HEK293 (cell line): ENCODE measurements around the gene UGCG.
A peak's percentile ranks its signal among the peaks of the same experiment; 100 is the strongest.

Experiments used
- CTCF ChIA-PET: fragments of 350-600 bp; formaldehyde crosslinking; extraction: SDS; loops from one replicate; lab custom pipeline; 2021; ENCODE audit warnings: antibody characterized with exemption; lab: Yijun Ruan, JAX
- POLR2A ChIA-PET: fragments of 300-600 bp; formaldehyde crosslinking; extraction: SDS; loops from one replicate; lab custom pipeline; 2020; ENCODE audit warnings: antibody characterized with exemption, inconsistent platforms; lab: Yijun Ruan, JAX
- H3K27ac ChIP-seq: fragments of 200-500 bp; sonication (Bioruptor generic); 2 replicates; pipeline ENCODE4 v1.5.1; 2014; ENCODE audit warnings: low read depth, low read length, control low read depth, inconsistent platforms; ENCODE audit errors: extremely low read depth
- H3K36me3 ChIP-seq, 2 experiments: fragments of 200-500 bp in 1 of 2; sonication (Bioruptor generic) in 1 of 2; 1 replicate in 1 of 2; 2 replicates in 1 of 2; pipeline ENCODE4 v1.5.1; 2014 to 2017; ENCODE audit warnings: inconsistent platforms in 2 of 2, low read length in 2 of 2; ENCODE audit not compliant: control insufficient read depth in 2 of 2, insufficient read depth in 1 of 2
- H3K4me1 ChIP-seq: fragments of 200-500 bp; sonication (Bioruptor generic); 2 replicates; pipeline ENCODE4 v1.5.1; 2014; ENCODE audit warnings: mild to moderate bottlenecking, low read length, inconsistent platforms; ENCODE audit not compliant: control insufficient read depth, insufficient read depth
- H3K4me3 ChIP-seq: 2 replicates; pipeline ENCODE4 v1.5.1; 2011; ENCODE audit warnings: low read depth, mild to moderate bottlenecking, control low read depth, low read length, moderate library complexity
- H3K9me3 ChIP-seq: fragments of 200-500 bp; sonication (Bioruptor generic); 2 replicates; pipeline ENCODE4 v1.5.1; 2014; ENCODE audit warnings: low read depth, low read length, inconsistent platforms; ENCODE audit not compliant: control insufficient read depth, insufficient read depth
- CTCF ChIP-seq: fragments of 450-650 bp; formaldehyde crosslinking; IDR thresholded peaks from 2 replicates; pipeline ENCODE4 v1.5.1; 2016; ENCODE audit warnings: missing biosample characterization, missing genetic modification characterization
- ELK4 ChIP-seq: IDR thresholded peaks from 2 replicates; pipeline ENCODE4 v1.6.1; 2011; ENCODE audit warnings: mild to moderate bottlenecking, low read depth, low read length, borderline replicate concordance
- HOXA7 ChIP-seq: sonication (generic); formaldehyde crosslinking; IDR thresholded peaks from 2 replicates; pipeline ENCODE4 v1.8.1; 2022; ENCODE audit warnings: missing genetic modification reagents, borderline replicate concordance
- KLF10 ChIP-seq: fragments of 450-650 bp; IDR thresholded peaks from 2 replicates; pipeline ENCODE4 v1.5.1; 2018; ENCODE audit warnings: missing biosample characterization, mild to moderate bottlenecking, missing genetic modification characterization
- OVOL3 ChIP-seq: fragments of 450-650 bp; formaldehyde crosslinking; IDR thresholded peaks from 2 replicates; pipeline ENCODE4 v1.5.1; 2016; ENCODE audit warnings: missing biosample characterization, missing genetic modification characterization
- PRDM1 ChIP-seq: fragments of 450-650 bp; formaldehyde crosslinking; IDR thresholded peaks from 2 replicates; pipeline ENCODE4; 2016; ENCODE audit warnings: missing biosample characterization, missing genetic modification characterization
- SP2 ChIP-seq: fragments of 450-650 bp; formaldehyde crosslinking; IDR thresholded peaks from 2 replicates; pipeline ENCODE4 v1.5.1; 2016; ENCODE audit warnings: missing biosample characterization, missing genetic modification characterization
- WT1 ChIP-seq: fragments of 450-650 bp; formaldehyde crosslinking; IDR thresholded peaks from 2 replicates; pipeline ENCODE4 v1.5.1; 2016; ENCODE audit warnings: missing biosample characterization, missing genetic modification characterization
- ZBTB49 ChIP-seq: fragments of 450-650 bp; formaldehyde crosslinking; IDR thresholded peaks from 2 replicates; pipeline ENCODE4 v1.5.1; 2016; ENCODE audit warnings: missing biosample characterization, missing genetic modification characterization, low read depth
- ZBTB6 ChIP-seq: fragments of 450-650 bp; formaldehyde crosslinking; IDR thresholded peaks from 2 replicates; pipeline ENCODE4 v1.5.1; 2017; ENCODE audit warnings: missing biosample characterization, missing genetic modification characterization
- ZFHX2 ChIP-seq: fragments of 450-650 bp; formaldehyde crosslinking; conservative IDR thresholded peaks from 2 replicates; pipeline ENCODE4 v1.5.1; 2016; ENCODE audit warnings: missing biosample characterization, missing genetic modification characterization
- ZFP3 ChIP-seq: fragments of 450-650 bp; formaldehyde crosslinking; IDR thresholded peaks from 2 replicates; pipeline ENCODE4 v1.5.1; 2016; ENCODE audit warnings: low read depth, missing biosample characterization, missing genetic modification characterization
- ZNF10 ChIP-seq: fragments of 450-650 bp; formaldehyde crosslinking; IDR thresholded peaks from 2 replicates; pipeline ENCODE4 v1.5.1; 2017; ENCODE audit warnings: missing biosample characterization, missing genetic modification characterization
- ZNF148 ChIP-seq: fragments of 450-650 bp; formaldehyde crosslinking; IDR thresholded peaks from 2 replicates; pipeline ENCODE4 v1.5.0; 2017; ENCODE audit warnings: missing biosample characterization, missing genetic modification characterization, borderline replicate concordance
- ZNF169 ChIP-seq: fragments of 450-650 bp; formaldehyde crosslinking; IDR thresholded peaks from 2 replicates; pipeline ENCODE4 v1.5.1; 2016; ENCODE audit warnings: missing biosample characterization, missing genetic modification characterization
- ZNF184 ChIP-seq: fragments of 450-650 bp; IDR thresholded peaks from 2 replicates; pipeline ENCODE4 v1.5.1; 2018; ENCODE audit warnings: missing biosample characterization, mild to moderate bottlenecking, missing genetic modification characterization
- ZNF266 ChIP-seq: fragments of 450-650 bp; formaldehyde crosslinking; IDR thresholded peaks from 2 replicates; pipeline ENCODE4 v1.5.1; 2016; ENCODE audit warnings: missing biosample characterization, missing genetic modification characterization, low read depth
- ZNF341 ChIP-seq: fragments of 450-650 bp; formaldehyde crosslinking; IDR thresholded peaks from 2 replicates; pipeline ENCODE4; 2016; ENCODE audit warnings: low read depth, missing biosample characterization, missing genetic modification characterization
- ZNF426 ChIP-seq: fragments of 450-650 bp; formaldehyde crosslinking; IDR thresholded peaks from 2 replicates; pipeline ENCODE4 v1.5.1; 2017; ENCODE audit warnings: missing biosample characterization, missing genetic modification characterization, mild to moderate bottlenecking, inconsistent platforms, moderate library complexity
- ZNF529 ChIP-seq: fragments of 450-650 bp; formaldehyde crosslinking; IDR thresholded peaks from 2 replicates; pipeline ENCODE4 v1.5.1; 2017; ENCODE audit warnings: missing genetic modification characterization, missing biosample characterization; ENCODE audit not compliant: insufficient replicate concordance
- ZNF555 ChIP-seq: fragments of 450-650 bp; formaldehyde crosslinking; conservative IDR thresholded peaks from 2 replicates; pipeline ENCODE4 v1.5.1; 2017; ENCODE audit warnings: missing biosample characterization, mild to moderate bottlenecking, missing genetic modification characterization, inconsistent platforms
- ZNF558 ChIP-seq: fragments of 450-650 bp; formaldehyde crosslinking; IDR thresholded peaks from 2 replicates; pipeline ENCODE4 v1.5.1; 2016; ENCODE audit warnings: missing biosample characterization, missing genetic modification characterization
- ZNF600 ChIP-seq: fragments of 450-650 bp; formaldehyde crosslinking; IDR thresholded peaks from 2 replicates; pipeline ENCODE4 v1.5.1; 2016; ENCODE audit warnings: missing biosample characterization, missing genetic modification characterization
- ZNF664 ChIP-seq: fragments of 450-650 bp; formaldehyde crosslinking; IDR thresholded peaks from 2 replicates; pipeline ENCODE4 v1.5.1; 2016; ENCODE audit warnings: missing biosample characterization, missing genetic modification characterization
- ZNF677 ChIP-seq: fragments of 450-650 bp; IDR thresholded peaks from 2 replicates; pipeline ENCODE4 v1.5.0; 2018; ENCODE audit warnings: missing biosample characterization, mild to moderate bottlenecking, missing genetic modification characterization, moderate library complexity
- ZNF747 ChIP-seq: fragments of 450-650 bp; formaldehyde crosslinking; IDR thresholded peaks from 2 replicates; pipeline ENCODE4 v1.5.1; 2016; ENCODE audit warnings: missing biosample characterization, missing genetic modification characterization
- ZNF843 ChIP-seq: fragments of 450-650 bp; formaldehyde crosslinking; IDR thresholded peaks from 2 replicates; pipeline ENCODE4 v1.5.1; 2016; ENCODE audit warnings: missing biosample characterization, missing genetic modification characterization
- ZSCAN5A ChIP-seq: fragments of 450-650 bp; formaldehyde crosslinking; IDR thresholded peaks from 2 replicates; pipeline ENCODE4 v1.5.1; 2016; ENCODE audit warnings: missing biosample characterization, missing genetic modification characterization

Gene UGCG

GRCh38 chr9:111961575-111961974 is 65.0 kb downstream of the UGCG start:
- POLR2A ChIA-PET, result interaction anchor here (0.7 to 1.4 kb wide), 7 partner anchors 9 to 113 kb away, joined by 3 to 21 read pairs (median 4); partner anchors contain the start of gene UGCG
- H3K36me3 ChIP-seq, result no peaks in the 10 kb centered on the region
- CTCF ChIA-PET, result interaction anchor here (0.6 to 1.5 kb wide), 6 partner anchors 9 to 113 kb away, joined by 3 to 7 read pairs (median 4); no protein-coding TSS in a partner anchor
- no peak overlapping the region for H3K4me3 ChIP-seq
- peak overlapping the region; percentile 64 for H3K27ac ChIP-seq
- no peaks in the 10 kb centered on the region for H3K9me3 ChIP-seq
- peaks cover 19% of the 10 kb centered on the region for H3K4me1 ChIP-seq
- TF ChIP-seq ELK4, result no peak
- TF ChIP-seq ZBTB49 (tag by site-specific recombination), result peak; percentile 53; the same call in 1 of the 2 replicates
- TF ChIP-seq ZNF555, result no peak
- TF ChIP-seq ZFP3 (tag by site-specific recombination), result no peak
- no peak for TF ChIP-seq CTCF (tag by site-specific recombination)
- peak; percentile 95 for TF ChIP-seq OVOL3
- no peak for TF ChIP-seq ZNF266 (tag by site-specific recombination)
- TF ChIP-seq ZFHX2, result no peak
- TF ChIP-seq ZSCAN5A, result no peak
- TF ChIP-seq ZNF600 (tag by site-specific recombination), result peak; percentile 83; the same call in 1 of the 2 replicates
- no peak for TF ChIP-seq ZNF426 (tag by site-specific recombination)
- TF ChIP-seq PRDM1, result no peak
- TF ChIP-seq ZNF677 (tag by site-specific recombination), result no peak
- TF ChIP-seq ZNF184 (tag by site-specific recombination), result peak; percentile 76; the same call in 1 of the 2 replicates
- TF ChIP-seq WT1, result peak; percentile 98
- TF ChIP-seq ZNF664 (tag by site-specific recombination), result peak; percentile 97
- peak; percentile 81 for TF ChIP-seq ZNF10 (tag by site-specific recombination)
- peak; percentile 22; the same call in 1 of the 2 replicates for TF ChIP-seq ZNF341 (tag by site-specific recombination)
- no peak for TF ChIP-seq ZNF747 (tag by site-specific recombination)
- TF ChIP-seq ZNF169 (tag by site-specific recombination), result no peak
- peak; percentile 90 for TF ChIP-seq KLF10 (tag by site-specific recombination)
- no peak for TF ChIP-seq SP2 (tag by site-specific recombination)
- TF ChIP-seq ZBTB6 (tag by site-specific recombination), result no peak
- TF ChIP-seq HOXA7 (CRISPR knock-in tag), result no peak
- peak; percentile 99 for TF ChIP-seq ZNF843
- peak; percentile 69; the same call in 1 of the 2 replicates for TF ChIP-seq ZNF148
- no peak for TF ChIP-seq ZNF529 (tag by site-specific recombination)
- TF ChIP-seq ZNF558 (tag by site-specific recombination), result peak; percentile 84; the same call in 1 of the 2 replicates
